GM19023 (cell line): Measurements from ENCODE around the gene KCNJ11.
"Not testable (repeated sequence)": the region's sequence is repeated elsewhere in the genome, so short reads cannot be mapped to it uniquely, and the experiment has no call there.

Source experiments
- ATAC-seq: cut with Tn5 transposase; IDR thresholded peaks from one replicate; pipeline ENCODE4 v1.9.1; 2021; ENCODE audit warnings: mild to moderate bottlenecking, moderate library complexity; ENCODE audit not compliant: unreplicated experiment

Gene KCNJ11

GRCh38 chr11:17388609-17389210 is at the start of gene KCNJ11:
KCNJ11 (minus strand) TSS chr11:17388659; CDS start chr11:17388091, 568 bp downstream.
- ATAC-seq = peak; percentile 47

- ATAC-seq = no peak
Measured at GRCh38 chr11:17437366-17437765, 48.9 kb upstream of the KCNJ11 start.

GRCh38 chr11:17434108-17434507 is 45.6 kb upstream of the KCNJ11 start:
- ATAC-seq = no peak

- no peak for ATAC-seq
Measured at GRCh38 chr11:17432002-17432401, 43.5 kb upstream of the KCNJ11 start.

- ATAC-seq = no peak
Measured at GRCh38 chr11:17431139-17431538, 42.7 kb upstream of the KCNJ11 start.

- ATAC-seq = no peak
Measured at GRCh38 chr11:17430616-17431015, 42.2 kb upstream of the KCNJ11 start.

GRCh38 chr11:17428925-17429324 is 40.5 kb upstream of the KCNJ11 start:
- no peak for ATAC-seq

- ATAC-seq = no peak
Measured at GRCh38 chr11:17428261-17428660, 39.8 kb upstream of the KCNJ11 start.

- ATAC-seq = not testable (repeated sequence)
Measured at GRCh38 chr11:17426233-17426632, 37.8 kb upstream of the KCNJ11 start.

- ATAC-seq = no peak
Measured at GRCh38 chr11:17423533-17424310, 35.3 kb upstream of the KCNJ11 start.

- no peak for ATAC-seq
Measured at GRCh38 chr11:17421781-17422180, 33.3 kb upstream of the KCNJ11 start.

GRCh38 chr11:17418444-17419081 is 30.1 kb upstream of the KCNJ11 start:
- ATAC-seq = no peak

GRCh38 chr11:17416492-17416891 is 28.0 kb upstream of the KCNJ11 start:
- ATAC-seq = no peak

- ATAC-seq = no peak
Measured at GRCh38 chr11:17415523-17416104, 27.2 kb upstream of the KCNJ11 start.

GRCh38 chr11:17414992-17415391 is 26.5 kb upstream of the KCNJ11 start:
- ATAC-seq = no peak

- no peak for ATAC-seq
Measured at GRCh38 chr11:17414317-17414737, 25.9 kb upstream of the KCNJ11 start.

GRCh38 chr11:17413414-17414316 is 25.2 kb upstream of the KCNJ11 start:
- ATAC-seq = no peak

- ATAC-seq = no peak
Measured at GRCh38 chr11:17412488-17413180, 24.2 kb upstream of the KCNJ11 start.

- no peak for ATAC-seq
Measured at GRCh38 chr11:17411418-17411817, 23.0 kb upstream of the KCNJ11 start.
